ENCODE data around the gene POLDIP2.

POLDIP2 gene

GRCh38 chr17:28335959-28336871 is 21.1 kb downstream of the POLDIP2 start:
- peak; percentile 67 for DNase-seq (ENCODE audit: low spot score)
- FAIRE-seq: peak; percentile 46

- FAIRE-seq (peak; percentile 58), DNase-seq (ENCODE audit: low spot score) (peak; percentile 97)
These were observed 21.9 kb downstream of the POLDIP2 start, which contains the start of the genes IFT20 and TNFAIP1 for GRCh38 chr17:28335201-28335958. Gene IFT20 (minus strand): TSS chr17:28335472. CDS start chr17:28331985, 3,487 bp downstream. Gene TNFAIP1 (plus strand): TSS chr17:28335761. CDS start chr17:28339522, 3,761 bp downstream.

DNA sequence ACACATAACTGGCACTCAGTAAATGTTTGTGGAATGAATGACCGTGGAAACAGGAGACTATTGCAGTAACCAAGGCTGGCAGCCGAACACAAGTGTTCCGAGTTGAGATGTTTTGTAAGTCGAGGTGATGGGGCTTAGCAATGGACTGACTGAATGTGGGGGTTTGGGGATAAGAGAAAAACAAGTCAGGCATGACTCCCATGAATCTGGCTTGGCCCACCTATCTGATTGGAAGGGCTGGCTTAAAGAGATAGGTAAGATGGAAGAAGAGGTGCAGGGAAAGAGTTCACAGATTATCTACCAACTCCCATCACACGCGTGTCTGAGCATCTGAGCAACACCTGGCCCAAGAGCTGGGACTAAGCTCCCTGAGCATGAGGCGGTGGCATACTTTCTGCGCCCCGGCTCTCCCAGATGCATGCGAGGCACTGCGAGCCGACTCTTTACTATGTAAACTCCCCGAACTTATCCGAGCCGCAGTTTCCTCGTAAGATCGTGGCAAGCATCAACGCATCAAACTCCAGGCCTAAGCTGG is 22.6 kb downstream of the POLDIP2 start:
- FAIRE-seq (no peak), DNase-seq (ENCODE audit: low spot score) (peak; percentile 29)

- DNase-seq (ENCODE audit: low spot score): no peak
- FAIRE-seq: no peak
These were observed 23.2 kb downstream of the POLDIP2 start for GRCh38 chr17:28334171-28334570.

GRCh38 chr17:28333083-28333746 is 24.1 kb downstream of the POLDIP2 start:
- FAIRE-seq (no peak), DNase-seq (ENCODE audit: low spot score) (no peak)

DNA sequence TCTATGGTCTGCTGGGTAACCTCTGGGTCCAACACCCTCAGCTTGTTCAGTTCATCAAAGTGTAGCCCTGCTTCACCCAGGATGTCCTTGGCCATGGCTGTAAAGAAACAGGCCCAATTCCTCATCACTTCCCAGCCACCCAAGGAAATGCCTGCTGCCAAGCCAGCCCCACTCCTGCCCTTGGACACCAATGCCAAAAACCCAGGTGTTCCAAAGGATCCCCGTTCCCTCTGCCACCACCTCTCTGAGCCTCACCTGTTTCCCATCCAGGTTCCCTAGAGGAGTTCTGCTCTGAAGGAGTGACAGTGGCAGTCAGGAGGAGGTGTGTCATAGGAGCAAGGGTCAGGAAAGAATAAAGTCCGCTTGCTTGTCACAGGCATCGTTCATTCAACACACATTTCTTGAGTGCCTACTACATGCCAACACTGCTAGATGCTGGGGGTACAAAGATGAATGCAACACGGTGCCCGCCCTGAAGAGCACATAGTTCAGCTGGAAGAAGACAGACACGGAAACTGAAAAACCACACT is 25.4 kb downstream of the POLDIP2 start:
- FAIRE-seq (no peak), DNase-seq (ENCODE audit: low spot score) (no peak)

GRCh38 chr17:28330671-28331070 is 26.7 kb downstream of the POLDIP2 start:
- FAIRE-seq (no peak), DNase-seq (ENCODE audit: low spot score) (no peak)

- DNase-seq (ENCODE audit: low spot score) (no peak), FAIRE-seq (no peak)
These were observed 29.0 kb downstream of the POLDIP2 start for GRCh38 chr17:28328325-28328724.

DNA sequence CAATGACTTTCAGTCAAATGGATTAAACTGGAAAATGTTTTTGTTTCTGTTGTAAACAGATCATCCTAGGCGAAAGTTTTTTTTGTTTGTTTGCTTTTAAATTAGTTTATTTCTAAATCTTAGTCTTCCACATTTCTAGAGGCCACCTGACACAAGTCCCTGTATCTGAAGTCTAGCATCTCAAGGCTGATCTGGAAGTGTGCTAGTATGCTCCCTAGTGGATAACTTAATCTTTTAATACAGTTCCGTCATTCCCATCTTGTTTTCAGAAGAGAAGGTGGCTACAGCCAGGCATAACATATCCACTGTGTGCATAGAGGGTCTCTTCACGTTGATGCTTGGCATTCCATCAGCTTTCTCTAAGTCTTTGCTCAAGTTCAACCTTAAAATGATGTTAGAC is 29.6 kb downstream of the POLDIP2 start:
- no peak for FAIRE-seq
- no peak for DNase-seq (ENCODE audit: low spot score)

DNA sequence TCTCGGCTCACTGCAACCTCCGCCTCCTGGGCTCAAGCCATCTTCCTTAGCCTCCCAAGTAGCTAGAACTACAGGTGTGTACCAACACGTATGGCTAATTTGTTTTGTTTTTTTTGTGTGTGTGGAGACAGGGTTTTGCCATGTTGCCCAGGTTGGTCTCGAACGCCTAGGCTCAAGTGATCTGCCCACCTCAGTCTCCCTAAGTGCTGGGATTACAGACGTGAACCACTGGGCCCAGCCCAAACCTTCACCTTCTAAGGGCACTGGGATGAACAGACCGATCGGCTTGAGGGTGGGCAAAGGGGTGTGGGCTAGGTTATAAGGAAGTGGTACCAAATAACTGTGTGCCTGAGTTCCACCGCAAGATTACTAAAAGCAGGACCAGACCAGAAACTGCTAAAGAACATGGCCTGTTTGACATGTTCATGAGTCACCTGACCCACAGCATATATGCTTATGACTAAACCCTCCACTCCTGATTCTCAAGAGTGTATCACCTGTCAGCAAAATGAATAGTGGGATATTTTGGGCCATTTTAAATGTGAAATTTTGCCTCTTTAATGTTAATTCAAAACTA is 30.2 kb downstream of the POLDIP2 start:
- no peak for FAIRE-seq
- no peak for DNase-seq (ENCODE audit: low spot score)

GRCh38 chr17:28326114-28326513 is 31.2 kb downstream of the POLDIP2 start:
- FAIRE-seq (no peak), DNase-seq (ENCODE audit: low spot score) (no peak)

DNA sequence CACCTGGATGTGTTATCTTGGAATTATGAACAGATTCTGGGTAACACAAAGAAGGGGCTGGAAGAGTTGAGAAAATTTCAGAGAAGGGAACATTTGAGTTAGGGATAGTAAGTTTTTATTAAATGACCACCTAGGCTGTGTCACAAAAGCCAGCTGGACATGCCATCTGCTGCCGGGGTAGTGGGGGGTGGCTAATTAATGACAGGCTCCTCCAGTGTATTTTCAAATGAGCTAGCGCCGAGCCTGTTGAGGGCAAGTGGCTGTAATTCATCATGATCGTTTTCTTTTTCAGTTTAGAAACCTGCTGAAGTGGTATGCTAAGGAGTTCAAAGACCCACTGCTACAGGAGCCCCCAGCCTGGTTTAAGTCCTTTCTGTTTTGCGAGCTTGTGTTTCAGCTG is 32.1 kb downstream of the POLDIP2 start:
- FAIRE-seq: no peak
- no peak for DNase-seq (ENCODE audit: low spot score)

- FAIRE-seq (no peak), DNase-seq (ENCODE audit: low spot score) (no peak)
These were observed 32.5 kb downstream of the POLDIP2 start for GRCh38 chr17:28324781-28325180.

DNA sequence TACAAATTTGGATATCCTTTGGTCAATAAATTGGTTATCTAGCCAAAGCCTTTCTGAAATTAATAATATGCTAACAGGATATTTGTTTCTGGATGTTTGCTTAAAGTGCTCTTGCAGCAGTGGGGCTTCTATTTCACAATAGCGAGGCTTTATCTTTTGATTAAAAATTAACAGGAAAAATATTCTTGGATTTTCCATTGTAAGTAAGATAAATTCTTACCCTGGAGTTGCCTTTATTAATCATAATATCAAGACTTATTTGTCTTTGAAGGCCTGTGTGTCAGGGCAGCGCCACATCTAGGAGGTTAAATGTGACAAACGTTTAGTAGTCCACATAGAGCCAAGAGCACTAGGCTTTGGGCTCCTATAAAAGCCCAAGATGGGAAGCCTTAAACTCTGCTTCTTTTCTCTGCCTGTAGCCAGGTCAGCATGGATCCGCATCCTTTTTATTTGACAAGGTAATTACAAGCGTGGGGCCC is 33.0 kb downstream of the POLDIP2 start:
- FAIRE-seq (no peak), DNase-seq (ENCODE audit: low spot score) (no peak)

DNA sequence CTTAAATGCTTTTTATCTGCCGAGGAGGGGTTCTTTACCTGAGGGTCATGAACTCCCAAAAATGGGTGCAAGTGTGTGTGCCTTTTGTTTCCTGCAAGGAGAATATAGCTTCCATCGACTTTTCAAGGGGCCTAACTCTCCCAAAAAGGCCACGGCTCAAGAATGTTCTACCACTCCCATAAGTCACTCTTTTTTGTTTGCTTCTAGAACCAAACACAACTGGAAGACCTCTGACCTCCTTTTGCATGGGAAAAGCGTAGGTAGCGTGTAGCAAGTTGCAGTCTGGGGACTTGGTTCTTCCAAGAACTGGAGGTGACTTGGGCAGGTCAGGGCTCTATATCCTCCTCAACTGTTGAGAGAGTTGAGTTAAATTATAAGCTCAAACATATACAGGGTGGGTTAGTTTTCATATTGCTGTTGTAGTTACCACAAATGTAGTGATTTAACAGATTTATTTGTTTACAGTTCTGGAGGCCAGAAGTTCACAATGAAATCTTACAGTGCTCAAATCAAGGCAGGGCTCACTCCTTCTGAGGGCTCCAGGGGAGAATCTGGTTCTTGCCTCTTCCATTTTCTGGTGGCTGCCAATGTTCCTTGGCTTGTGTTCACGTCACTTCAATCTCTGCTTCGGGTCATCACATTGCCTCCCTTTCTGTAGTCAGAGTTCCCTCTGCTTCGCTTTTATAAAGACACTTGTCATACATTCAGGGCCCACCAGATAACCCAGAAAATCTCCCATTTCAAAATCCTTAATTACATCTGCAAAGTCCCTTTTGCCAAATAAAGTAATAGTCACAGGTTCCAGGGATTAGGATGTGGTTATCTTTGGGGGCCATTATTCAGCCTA is 36.9 kb downstream of the POLDIP2 start:
- FAIRE-seq: no peak

DNA sequence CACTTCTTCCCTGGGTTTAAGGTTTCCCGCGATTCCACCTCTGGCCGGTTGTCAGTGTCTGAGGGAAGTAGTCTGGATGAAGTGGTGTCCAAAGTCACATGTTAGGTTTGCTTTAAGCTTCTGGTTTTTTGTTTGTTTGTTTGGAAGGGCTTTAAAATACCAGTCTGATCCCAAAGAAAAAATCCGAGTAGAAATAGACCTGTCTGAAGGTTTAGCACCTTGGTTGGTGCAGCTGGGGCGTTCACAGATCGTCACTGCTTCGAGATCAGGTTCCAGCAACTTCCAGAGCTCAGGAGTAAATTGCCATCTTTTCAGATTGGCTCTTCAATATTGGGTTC is 37.8 kb downstream of the POLDIP2 start:
- FAIRE-seq (no peak), DNase-seq (ENCODE audit: low spot score) (no peak)

More for the DNA sequence above, 36.9 kb downstream of the POLDIP2 start:
- no peak for DNase-seq (ENCODE audit: low spot score)

- peak; percentile 94 for FAIRE-seq
- peak; percentile 98 for DNase-seq (ENCODE audit: low spot score)
These were observed 38.3 kb downstream of the POLDIP2 start, which contains the start of gene TMEM97 for GRCh38 chr17:28318759-28319597. Gene TMEM97 (plus strand): TSS chr17:28319200. CDS start chr17:28319240, 40 bp downstream.

- DNase-seq (ENCODE audit: low spot score) (no peak), FAIRE-seq (no peak)
These were observed 39.2 kb downstream of the POLDIP2 start for GRCh38 chr17:28317966-28318758.

All from urothelium cell line (cell line).